Coronary artery (tissue), 2 donors: ENCODE data around the gene TRIML2.

Source experiments
- DNase-seq: peaks from one replicate; pipeline ENCODE4 v3.0.0-alpha.2; 2017; ENCODE audit warnings: low spot score
- H3K27ac ChIP-seq, 2 donors: fragments of 200-600 bp; sonication (generic); one replicate each; pipeline ENCODE4 v1.5.1; 2016 to 2019
- H3K4me3 ChIP-seq: fragments of 200-600 bp; sonication (generic); 2 replicates; pipeline ENCODE4 v1.5.1; 2016; ENCODE audit warnings: mild to moderate bottlenecking, moderate library complexity
- TF ChIP-seq, protein P1 (sequence below): fragments of 200-600 bp; sonication (generic); IDR thresholded peaks from one replicate; pipeline ENCODE4 v1.5.1; 2019; ENCODE audit warnings: antibody characterized with exemption

TRIML2 gene

DNA sequence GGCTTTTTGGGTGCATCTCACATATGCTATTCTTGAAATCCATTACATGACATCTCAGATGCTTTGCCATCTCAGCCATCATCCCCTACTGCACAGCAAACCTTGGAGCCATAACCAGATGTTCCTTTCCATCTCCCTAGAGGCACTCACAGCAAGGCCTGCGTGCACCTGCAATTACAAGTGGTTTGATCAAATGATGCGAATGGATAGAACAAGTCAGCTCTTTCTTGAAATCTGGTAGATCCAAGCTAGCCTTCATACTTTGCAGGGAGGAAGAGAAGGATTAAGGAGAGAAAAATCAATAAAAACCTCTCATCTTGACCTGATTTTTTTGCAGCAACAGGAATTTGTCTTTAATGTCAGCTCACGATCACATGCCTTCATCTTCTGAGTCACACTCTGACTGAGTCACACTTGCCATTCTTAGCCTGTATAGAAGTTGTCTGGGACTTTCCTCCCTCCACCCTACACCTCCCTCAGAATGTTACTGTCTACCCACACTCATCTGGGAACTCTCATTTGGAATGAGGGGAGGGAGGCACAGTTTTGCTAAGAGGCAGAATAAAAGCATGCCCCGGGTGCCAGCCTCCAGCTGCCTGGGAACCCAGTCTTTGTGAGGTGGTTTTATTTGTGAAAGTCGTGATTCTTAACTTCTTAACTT, 17.9 kb upstream of the TRIML2 start:
- DNase-seq = no peak
- no peak overlapping the region for H3K4me3 ChIP-seq
- TF ChIP-seq, protein P1, sequence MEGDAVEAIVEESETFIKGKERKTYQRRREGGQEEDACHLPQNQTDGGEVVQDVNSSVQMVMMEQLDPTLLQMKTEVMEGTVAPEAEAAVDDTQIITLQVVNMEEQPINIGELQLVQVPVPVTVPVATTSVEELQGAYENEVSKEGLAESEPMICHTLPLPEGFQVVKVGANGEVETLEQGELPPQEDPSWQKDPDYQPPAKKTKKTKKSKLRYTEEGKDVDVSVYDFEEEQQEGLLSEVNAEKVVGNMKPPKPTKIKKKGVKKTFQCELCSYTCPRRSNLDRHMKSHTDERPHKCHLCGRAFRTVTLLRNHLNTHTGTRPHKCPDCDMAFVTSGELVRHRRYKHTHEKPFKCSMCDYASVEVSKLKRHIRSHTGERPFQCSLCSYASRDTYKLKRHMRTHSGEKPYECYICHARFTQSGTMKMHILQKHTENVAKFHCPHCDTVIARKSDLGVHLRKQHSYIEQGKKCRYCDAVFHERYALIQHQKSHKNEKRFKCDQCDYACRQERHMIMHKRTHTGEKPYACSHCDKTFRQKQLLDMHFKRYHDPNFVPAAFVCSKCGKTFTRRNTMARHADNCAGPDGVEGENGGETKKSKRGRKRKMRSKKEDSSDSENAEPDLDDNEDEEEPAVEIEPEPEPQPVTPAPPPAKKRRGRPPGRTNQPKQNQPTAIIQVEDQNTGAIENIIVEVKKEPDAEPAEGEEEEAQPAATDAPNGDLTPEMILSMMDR = no peak
- no peak overlapping the region for H3K27ac ChIP-seq

DNA sequence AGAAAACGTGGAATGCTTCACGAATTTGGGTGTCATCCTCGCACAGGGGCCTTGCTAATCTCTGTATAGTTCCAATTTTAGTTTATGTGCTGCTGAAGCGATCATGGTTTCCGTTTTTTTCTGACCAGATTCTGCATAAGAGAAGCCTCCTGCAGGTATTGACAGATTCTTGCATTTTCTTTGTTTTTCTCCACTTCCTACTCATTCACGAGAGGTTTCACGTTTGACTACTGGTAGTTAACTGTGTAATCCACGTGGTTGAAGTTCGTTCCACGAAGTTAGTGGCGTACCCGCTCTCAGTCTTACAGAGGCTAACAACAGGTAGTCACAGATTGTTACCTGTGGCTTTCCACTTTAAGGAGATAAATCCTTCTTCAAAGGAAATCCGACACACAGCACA, 12.1 kb upstream of the TRIML2 start:
- H3K4me3 ChIP-seq = no peak overlapping the region
- no peak overlapping the region for H3K27ac ChIP-seq
- DNase-seq = no peak
- TF ChIP-seq, protein P1 = no peak

DNA sequence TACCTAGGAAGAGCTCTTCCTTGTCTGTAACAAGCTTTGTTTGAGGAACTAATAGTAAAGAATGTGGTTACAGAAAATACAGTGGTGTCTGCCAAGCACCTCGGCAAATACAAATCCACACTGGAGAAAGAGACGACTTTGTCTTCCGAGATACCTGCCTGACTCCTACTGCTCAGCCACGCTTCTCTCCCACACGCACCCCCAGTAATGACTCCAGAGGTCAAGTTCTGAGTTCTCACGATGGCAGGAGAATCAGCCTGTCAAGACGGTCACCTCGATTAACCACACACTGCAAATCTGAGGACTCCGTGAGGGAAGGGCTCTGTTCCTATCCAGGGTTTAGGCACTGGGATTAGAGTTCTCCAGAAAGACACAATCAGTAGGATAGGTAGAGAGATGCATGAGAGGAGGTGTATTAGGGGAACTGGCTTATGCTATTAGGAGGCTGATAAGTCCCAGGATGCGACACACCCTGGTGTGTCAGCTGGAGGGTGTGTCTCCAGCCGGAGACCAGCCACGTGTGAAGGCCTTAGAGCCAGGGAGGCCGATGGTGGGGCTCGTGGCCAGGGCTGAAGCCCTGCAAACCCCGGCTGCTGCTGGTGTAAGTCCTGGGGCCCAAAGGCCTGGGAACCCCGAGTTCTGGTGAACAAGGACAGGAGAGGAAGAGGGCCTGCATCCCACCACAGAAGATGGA, 8.4 kb upstream of the TRIML2 start:
- TF ChIP-seq, protein P1 = no peak
- no peak overlapping the region for H3K27ac ChIP-seq
- DNase-seq = no peak
- H3K4me3 ChIP-seq = no peak overlapping the region

DNA sequence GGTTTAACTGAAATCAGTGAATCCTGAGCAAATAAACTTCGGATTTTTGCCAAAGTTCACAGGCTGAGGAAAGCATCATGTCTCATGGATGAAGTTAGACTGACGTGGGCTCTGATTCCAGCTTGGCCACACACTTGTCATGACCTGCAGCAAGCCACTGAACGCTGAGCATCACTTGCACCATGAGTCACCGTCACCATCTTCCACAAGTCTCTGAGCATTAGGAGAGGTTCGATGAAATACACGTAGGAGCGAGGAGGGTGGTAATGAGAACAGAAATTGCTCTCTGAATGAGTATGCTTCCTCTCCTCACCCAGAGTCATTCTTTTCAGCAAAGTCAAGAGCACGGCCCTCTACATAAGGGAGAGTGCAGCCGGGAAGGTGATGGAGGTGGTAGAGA, 3.8 kb upstream of the TRIML2 start:
- Histone ChIP-seq H3K27ac (no peak overlapping the region), H3K4me3 (no peak overlapping the region)
- no peak for DNase-seq
- TF ChIP-seq, protein P1 = no peak

DNA sequence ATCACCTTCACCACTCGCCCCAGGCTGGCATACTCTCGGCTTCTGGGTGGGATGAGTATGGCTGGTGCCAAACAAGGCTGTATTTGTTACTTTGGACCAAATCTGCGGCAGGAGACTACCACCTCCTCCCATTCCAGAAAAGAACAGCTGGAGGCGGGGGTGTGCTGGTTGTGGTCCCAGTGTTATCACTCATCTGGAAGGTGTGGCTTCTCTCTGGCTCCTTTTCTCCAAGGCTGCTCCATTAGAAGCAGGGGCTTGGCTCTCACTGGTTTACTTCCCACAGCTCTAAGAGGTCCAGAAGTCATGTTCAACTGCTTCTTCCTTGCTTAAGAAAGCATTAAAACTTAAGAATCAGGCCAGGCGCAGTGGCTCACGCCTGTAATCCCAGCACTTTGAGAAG, 2.6 kb upstream of the TRIML2 start:
- DNase-seq = no peak
- TF ChIP-seq, protein P1 = no peak

DNA sequence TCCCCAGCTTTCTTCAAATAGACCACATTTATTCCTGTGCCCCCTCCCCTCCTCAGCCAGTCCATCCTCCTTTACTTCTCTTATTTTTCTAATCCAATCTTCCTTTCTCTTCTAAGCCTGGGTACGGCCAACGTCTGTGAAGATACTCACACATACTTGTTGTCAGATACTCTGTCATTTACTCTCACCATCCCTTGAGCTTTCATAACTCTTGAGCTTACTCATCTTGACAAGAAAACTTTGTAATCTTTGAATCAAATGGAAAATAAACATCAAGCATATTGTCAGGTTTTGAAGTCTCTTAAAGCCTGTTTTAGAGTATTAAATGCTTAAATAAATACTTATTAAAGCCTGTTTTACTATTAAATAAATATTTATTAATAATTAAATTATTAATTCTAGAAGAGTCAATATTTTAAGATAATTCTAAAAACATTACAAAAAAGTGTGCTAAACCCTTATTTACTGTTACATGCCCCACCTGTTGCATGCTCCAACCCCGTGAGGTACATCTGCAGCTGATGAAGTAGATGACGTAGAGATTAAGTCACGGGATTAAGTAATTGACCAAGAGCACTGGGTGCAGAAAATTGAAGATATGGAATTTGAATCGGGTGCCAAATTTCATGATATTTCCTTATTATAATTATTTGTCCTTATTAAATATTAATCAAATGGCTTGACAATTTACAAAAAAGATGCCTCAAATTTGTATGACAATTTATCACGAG, 1.5 kb upstream of the TRIML2 start:
- DNase-seq = no peak
- no peak overlapping the region for H3K27ac ChIP-seq
- no peak overlapping the region for H3K4me3 ChIP-seq
- TF ChIP-seq, protein P1 = no peak

More for the DNA sequence above, 2.6 kb upstream of the TRIML2 start:
- H3K27ac ChIP-seq = no peak overlapping the region
- no peak overlapping the region for H3K4me3 ChIP-seq
